ENCODE data around the gene ANXA8. TPM values are rescaled to one million over a fixed set of nuclear protein-coding genes. Genes with fewer than 3 reads are reported as not detected.

The ANXA8 gene
- total and polyA plus RNA-seq, 4 donors, result 0.09 to 1.6 (median 1.1) TPM

- Histone ChIP-seq H3K4me3 (ENCODE audit: low read depth in 1 of 3, low read length in 3 of 3) (no peak overlapping the region), H3K4me1 (ENCODE audit: control insufficient read depth in 4 of 4, insufficient read depth in 4 of 4, low read length in 3 of 4) (no peaks in the 10 kb centered on the region), H3K36me3 (ENCODE audit: control insufficient read depth in 4 of 4, insufficient read depth in 3 of 4, low read depth in 1 of 4, low read length in 3 of 4) (no peaks in the 10 kb centered on the region), H3K27ac (ENCODE audit: low read depth in 1 of 2, low read length in 2 of 2) (no peak overlapping the region), H3K27me3 (ENCODE audit: control insufficient read depth in 4 of 4, insufficient read depth in 4 of 4, low read length in 3 of 4) (no peaks in the 10 kb centered on the region), H3K9me3 (ENCODE audit: control insufficient read depth in 4 of 4, low read length in 3 of 4) (no peaks in the 10 kb centered on the region), H3K9ac (ENCODE audit: low read depth in 1 of 2, low read length in 2 of 2) (no peak overlapping the region)
- no peak for DNase-seq (ENCODE audit: low spot score)
- TF ChIP-seq TAF1 (conservative IDR thresholded peaks at IDR 0.05), result no peak
- no peak for TF ChIP-seq RXRA (IDR thresholded peaks at IDR 0.05)
- no peak for TF ChIP-seq JUND (IDR thresholded peaks at IDR 0.05)
- no peak for TF ChIP-seq REST (IDR thresholded peaks at IDR 0.05)
- 90% methylated on average over 6 of the region's 6 CpGs for WGBS
Measured at GRCh38 chr10:47418321-47418720, 65.6 kb downstream of the ANXA8 start.

Small RNA genes lying within 50 kb of the gene (small RNA-seq; reads per million reads assigned to genes)
- gene AL591684.3 (not detected), gene RNA5SP312 (not detected)

Other genes with a start within 250 kb of the ANXA8 start
- gene GDF10, start 183.9 kb downstream of the ANXA8 start, total RNA-seq, result under 1 TPM; under 0.01 to 0.28 TPM
- gene GDF10, start 183.9 kb downstream of the ANXA8 start, polyA plus RNA-seq, result under 1 TPM; 0.08 to 0.14 TPM
- gene GDF2, start 161.7 kb downstream of the ANXA8 start, total RNA-seq, result 10 to 100 TPM in 1 of 2 donors, 1 to 10 TPM in 1; 8.5 to 26.9 TPM
- gene GDF2, start 161.7 kb downstream of the ANXA8 start, polyA plus RNA-seq, result 10 to 100 TPM in 1 of 2 donors, 1 to 10 TPM in 1; 5.6 to 20.5 TPM
- not detected for gene RBP3, start 135.8 kb downstream of the ANXA8 start, total RNA-seq
- gene RBP3, start 135.8 kb downstream of the ANXA8 start, polyA plus RNA-seq, result not detected
- under 1 TPM in 1 of 2 donors, not detected in 1; 0.09 TPM for gene ZNF488, start 99.8 kb downstream of the ANXA8 start, total RNA-seq
- under 1 TPM in 1 of 2 donors, not detected in 1; 0.02 TPM for gene ZNF488, start 99.8 kb downstream of the ANXA8 start, polyA plus RNA-seq
- gene FAM25G, start 7.6 kb upstream of the ANXA8 start, total RNA-seq, result not detected
- not detected for gene FAM25G, start 7.6 kb upstream of the ANXA8 start, polyA plus RNA-seq
- gene AGAP9, start 39.5 kb upstream of the ANXA8 start, total RNA-seq, result 10 to 100 TPM in 1 of 2 donors, 1 to 10 TPM in 1; 1.0 to 10.8 TPM
- 1 to 10 TPM; 3.2 to 3.3 TPM for gene AGAP9, start 39.5 kb upstream of the ANXA8 start, polyA plus RNA-seq